Endodermal cell (in vitro differentiated cells): ENCODE measurements around the gene DIP2B. TPM values are rescaled to one million over a fixed set of nuclear protein-coding genes. Genes with fewer than 3 reads are reported as not detected.

Experiments used
- DNase-seq: peaks from one replicate; pipeline ENCODE4 v3.0.0-alpha.2; 2017
- H3K27ac ChIP-seq: 2 replicates; pipeline ENCODE4 v1.5.1; 2013; ENCODE audit warnings: mild to moderate bottlenecking, low read depth, low read length, moderate library complexity
- H3K27me3 ChIP-seq: 2 replicates; pipeline ENCODE4 v1.6.1; 2013; ENCODE audit warnings: mild to moderate bottlenecking, low read length, moderate library complexity; ENCODE audit not compliant: insufficient read depth, control insufficient read depth, poor library complexity, severe bottlenecking
- H3K36me3 ChIP-seq: 2 replicates; pipeline ENCODE4 v1.7.0; 2013; ENCODE audit warnings: mild to moderate bottlenecking, low read length, moderate library complexity; ENCODE audit not compliant: control insufficient read depth, insufficient read depth
- H3K4me1 ChIP-seq: one replicate; pipeline ENCODE4 v1.7.0; 2013; ENCODE audit warnings: low read length; ENCODE audit not compliant: control insufficient read depth, insufficient read depth
- H3K4me3 ChIP-seq: 2 replicates; pipeline ENCODE4 v1.5.1; 2013; ENCODE audit warnings: mild to moderate bottlenecking, low read length, moderate library complexity
- H3K9ac ChIP-seq: 2 replicates; pipeline ENCODE4 v1.6.1; 2013; ENCODE audit warnings: mild to moderate bottlenecking, low read length, moderate library complexity; ENCODE audit not compliant: poor library complexity, severe bottlenecking; ENCODE audit errors: extremely low read depth
- H3K9me3 ChIP-seq: 2 replicates; pipeline ENCODE4 v1.6.1; 2013; ENCODE audit warnings: mild to moderate bottlenecking, low read length, moderate library complexity; ENCODE audit not compliant: control insufficient read depth
- H3K27ac Mint-ChIP-seq: 2 replicates; pipeline ENCODE4 v1.8.0; 2020; ENCODE audit warnings: mixed read lengths
- H3K27me3 Mint-ChIP-seq: 2 replicates; pipeline ENCODE4 v1.8.0; 2021; ENCODE audit warnings: mild to moderate bottlenecking, mixed read lengths; ENCODE audit not compliant: insufficient read depth
- H3K36me3 Mint-ChIP-seq: 2 replicates; pipeline ENCODE4 v1.8.0; 2020; ENCODE audit warnings: low read depth, mixed read lengths
- H3K4me1 Mint-ChIP-seq: 2 replicates; pipeline ENCODE4 v1.8.0; 2020; ENCODE audit warnings: mixed read lengths
- H3K4me3 Mint-ChIP-seq: 2 replicates; pipeline ENCODE4 v1.8.0; 2020; ENCODE audit warnings: mild to moderate bottlenecking, moderate library complexity, mixed read lengths
- H3K9me3 Mint-ChIP-seq: 2 replicates; pipeline ENCODE4 v1.8.0; 2020; ENCODE audit warnings: mild to moderate bottlenecking, mixed read lengths
- CTCF ChIP-seq: fragments of 200-600 bp; sonication (generic); conservative IDR thresholded peaks from 2 replicates; pipeline ENCODE4 v1.5.0; 2021; ENCODE audit warnings: antibody characterized with exemption, mild to moderate bottlenecking
- WGBS, 2 experiments: methylation state at CpG; one replicate each; pipeline versions ENCODE4 v1.1.5 to v1.1.7; 2013; ENCODE audit warnings: missing lambda C conversion rate in 2 of 2, mixed read lengths in 1 of 2; ENCODE audit not compliant: insufficient coverage in 1 of 2, insufficient read length in 1 of 2; 5-methylcytosine and 5-hydroxymethylcytosine counted together
- total RNA-seq, 2 donors: library from RNA; stranded (reverse); fragmentation: NEBNext Ultra II Directional in 1 of 2; extraction: Animal tissue kit (Norgen Biotek cat#: 25700) in 1 of 2; gene quantifications; 2 replicates in 1 of 2; 3 replicates in 1 of 2; pipeline ENCODE4 v1.2.1, GENCODE V29; 2021

Gene DIP2B
- total RNA-seq, 2 donors from 2014 or later = 20.6 to 21.3 TPM

- Histone ChIP-seq H3K9ac (no peak overlapping the region), H3K27ac (no peak overlapping the region), H3K4me3 (no peak overlapping the region), H3K4me1 (no peaks in the 10 kb centered on the region), H3K27me3 (no peaks in the 10 kb centered on the region), H3K36me3 (no peaks in the 10 kb centered on the region), H3K9me3 (no peaks in the 10 kb centered on the region)
- H3K27ac Mint-ChIP-seq = no peak overlapping the region
- TF ChIP-seq CTCF = no peak
- no peaks in the 10 kb centered on the region for H3K9me3 Mint-ChIP-seq
- H3K4me3 Mint-ChIP-seq = no peak overlapping the region
- peaks cover 14% of the 10 kb centered on the region for H3K4me1 Mint-ChIP-seq
- peak; percentile 7 for DNase-seq
- WGBS, 2 experiments = 88 to 93% methylated on average over 3 to 4 of the region's 4 CpGs
- no peaks in the 10 kb centered on the region for H3K27me3 Mint-ChIP-seq
- peaks cover 1% of the 10 kb centered on the region for H3K36me3 Mint-ChIP-seq
Measured at GRCh38 chr12:50536831-50537537, 32.2 kb downstream of the DIP2B start.

GRCh38 chr12:50537538-50537919, 32.7 kb downstream of the DIP2B start:
- Mint-ChIP-seq H3K9me3 (no peaks in the 10 kb centered on the region), H3K4me1 (peaks cover 14% of the 10 kb centered on the region), H3K4me3 (no peak overlapping the region), H3K27ac (peak overlapping the region; percentile 13), H3K36me3 (peaks cover 1% of the 10 kb centered on the region), H3K27me3 (no peaks in the 10 kb centered on the region)
- no peak for TF ChIP-seq CTCF
- WGBS, 2 experiments = 86 to 92% methylated on average over 1 of the region's 1 CpG
- Histone ChIP-seq H3K9me3 (no peaks in the 10 kb centered on the region), H3K27ac (no peak overlapping the region), H3K4me1 (no peaks in the 10 kb centered on the region), H3K9ac (no peak overlapping the region), H3K36me3 (no peaks in the 10 kb centered on the region), H3K4me3 (no peak overlapping the region), H3K27me3 (no peaks in the 10 kb centered on the region)
- DNase-seq = peak; percentile 29

GRCh38 chr12:50538182-50538581, 33.4 kb downstream of the DIP2B start:
- no peaks in the 10 kb centered on the region for H3K27me3 Mint-ChIP-seq
- no peak for TF ChIP-seq CTCF
- 87 to 93% methylated on average over 2 to 3 of the region's 3 CpGs for WGBS, 2 experiments
- H3K36me3 ChIP-seq = no peaks in the 10 kb centered on the region
- no peak overlapping the region for H3K27ac ChIP-seq
- no peak overlapping the region for H3K4me3 Mint-ChIP-seq
- no peak overlapping the region for H3K4me3 ChIP-seq
- no peaks in the 10 kb centered on the region for H3K27me3 ChIP-seq
- no peaks in the 10 kb centered on the region for H3K9me3 Mint-ChIP-seq
- peaks cover 14% of the 10 kb centered on the region for H3K4me1 Mint-ChIP-seq
- no peaks in the 10 kb centered on the region for H3K4me1 ChIP-seq
- peak overlapping the region; percentile 13 for H3K27ac Mint-ChIP-seq
- H3K36me3 Mint-ChIP-seq = peaks cover 1% of the 10 kb centered on the region
- H3K9ac ChIP-seq = no peak overlapping the region
- DNase-seq = peak; percentile 37
- H3K9me3 ChIP-seq = no peaks in the 10 kb centered on the region
